GM23338 (cell line): Measurements from ENCODE around the gene C4orf17. TPM values are rescaled to one million over a fixed set of nuclear protein-coding genes. Genes with fewer than 3 reads are reported as not detected.

Source experiments
- ATAC-seq: fragments of 200-7000 bp; cut with Tn5 transposase; 3 replicates; pipeline ENCODE4 v1.9.1; 2020
- DNase-seq: peaks from one replicate; pipeline ENCODE4 v3.0.0-alpha.2; 2015; ENCODE audit warnings: low spot score
- H2AFZ ChIP-seq: fragments of 200-600 bp; sonication (generic); 2 replicates; pipeline ENCODE4 v1.8.0; 2016; ENCODE audit warnings: antibody characterized with exemption, mild to moderate bottlenecking, moderate library complexity
- H3F3A ChIP-seq: fragments of 200-600 bp; sonication (generic); replicated peaks from 2 replicates; pipeline ENCODE4 v1.8.0; 2017; ENCODE audit warnings: antibody characterized with exemption, mixed run types, low read depth
- H3K27ac ChIP-seq: fragments of 200-600 bp; sonication (generic); 2 replicates; pipeline ENCODE4 v1.6.1; 2016; ENCODE audit warnings: low read depth
- H3K27me3 ChIP-seq: fragments of 200-600 bp; sonication (generic); 2 replicates; pipeline ENCODE4 v1.8.0; 2016; ENCODE audit warnings: mild to moderate bottlenecking, mixed run types, moderate library complexity; ENCODE audit not compliant: insufficient read depth
- H3K36me3 ChIP-seq: fragments of 200-600 bp; sonication (generic); 2 replicates; pipeline ENCODE4 v1.8.0; 2016; ENCODE audit warnings: mild to moderate bottlenecking; ENCODE audit not compliant: insufficient read depth
- H3K4me1 ChIP-seq: fragments of 200-600 bp; sonication (generic); 2 replicates; pipeline ENCODE4 v1.8.0; 2016; ENCODE audit warnings: mild to moderate bottlenecking, moderate library complexity; ENCODE audit not compliant: insufficient read depth
- H3K4me2 ChIP-seq: fragments of 200-600 bp; sonication (generic); 2 replicates; pipeline ENCODE4 v1.7.1; 2017; ENCODE audit warnings: mixed run types
- H3K4me3 ChIP-seq: fragments of 200-600 bp; sonication (generic); 2 replicates; pipeline ENCODE4 v1.6.1; 2016; ENCODE audit warnings: mixed run types
- H3K79me2 ChIP-seq: fragments of 200-600 bp; sonication (generic); replicated peaks from 2 replicates; pipeline ENCODE4 v1.8.0; 2017; ENCODE audit warnings: mild to moderate bottlenecking; ENCODE audit not compliant: insufficient read depth
- H3K9me2 ChIP-seq: fragments of 200-600 bp; sonication (generic); 2 replicates; pipeline ENCODE4 v1.8.0; 2017; ENCODE audit not compliant: insufficient read depth
- H4K20me1 ChIP-seq: fragments of 200-600 bp; sonication (generic); replicated peaks from 2 replicates; pipeline ENCODE4 v1.8.0; 2017; ENCODE audit warnings: mild to moderate bottlenecking; ENCODE audit not compliant: insufficient read depth
- H3K27ac Mint-ChIP-seq: 2 replicates; pipeline ENCODE4 v1.8.0; 2020; ENCODE audit warnings: inconsistent platforms, mild to moderate bottlenecking, moderate library complexity, mixed read lengths
- H3K27me3 Mint-ChIP-seq: 3 replicates; pipeline ENCODE4 v1.8.0; 2022; ENCODE audit warnings: low read depth, mild to moderate bottlenecking, moderate library complexity, mixed read lengths, inconsistent platforms; ENCODE audit not compliant: insufficient read depth, poor library complexity
- H3K36me3 Mint-ChIP-seq: 3 replicates; pipeline ENCODE4 v1.8.0; 2021; ENCODE audit warnings: low read depth, mild to moderate bottlenecking, inconsistent platforms, moderate library complexity, mixed read lengths
- H3K4me1 Mint-ChIP-seq: 3 replicates; pipeline ENCODE4 v1.8.0; 2020; ENCODE audit warnings: mild to moderate bottlenecking, inconsistent platforms, mixed read lengths
- H3K4me3 Mint-ChIP-seq: 3 replicates; pipeline ENCODE4 v1.8.0; 2021; ENCODE audit warnings: moderate library complexity, mild to moderate bottlenecking, inconsistent platforms, mixed read lengths
- H3K9me3 Mint-ChIP-seq: 3 replicates; pipeline ENCODE4 v1.8.0; 2020; ENCODE audit warnings: moderate library complexity, mild to moderate bottlenecking, inconsistent platforms, mixed read lengths
- CREB1 ChIP-seq: fragments of 250-450 bp; sonication (Bioruptor Pico); IDR thresholded peaks from 2 replicates; pipeline ENCODE4 v1.5.0; 2020; ENCODE audit warnings: low read depth, mild to moderate bottlenecking, moderate library complexity
- CTCF ChIP-seq, 2 experiments: fragments of 200-600 bp in 1 of 2; sonication (generic) in 1 of 2; conservative IDR thresholded peaks; 2 replicates each; pipeline versions ENCODE4 v1.5.1 to v1.6.1; 2016 to 2017; ENCODE audit warnings: antibody characterized with exemption in 2 of 2, low read depth in 2 of 2, mild to moderate bottlenecking in 2 of 2, moderate library complexity in 1 of 2
- ETS1 ChIP-seq: IDR thresholded peaks from 2 replicates; pipeline ENCODE4 v1.6.1; 2016; ENCODE audit warnings: antibody characterized with exemption
- EZH2 ChIP-seq: fragments of 200-600 bp; sonication (generic); IDR thresholded peaks from one replicate; pipeline ENCODE4 v1.8.0; 2017; ENCODE audit warnings: antibody characterized with exemption, mild to moderate bottlenecking, low read depth; ENCODE audit not compliant: unreplicated experiment
- EZH2phosphoT487 ChIP-seq: fragments of 200-600 bp; sonication (generic); IDR thresholded peaks from one replicate; pipeline ENCODE4 v1.8.1; 2018; ENCODE audit warnings: antibody characterized with exemption; ENCODE audit not compliant: unreplicated experiment
- JUNB ChIP-seq: IDR thresholded peaks from one replicate; pipeline ENCODE4 v1.6.1; 2016; ENCODE audit warnings: antibody characterized with exemption; ENCODE audit not compliant: unreplicated experiment
- NANOG ChIP-seq: IDR thresholded peaks from 2 replicates; pipeline ENCODE4 v1.6.1; 2016; ENCODE audit warnings: antibody characterized with exemption, borderline replicate concordance
- POLR2AphosphoS5 ChIP-seq: IDR thresholded peaks from 2 replicates; pipeline ENCODE4 v1.6.1; 2016; ENCODE audit warnings: antibody characterized with exemption, low read depth
- REST ChIP-seq: IDR thresholded peaks from one replicate; pipeline ENCODE4 v1.6.1; 2018; ENCODE audit warnings: antibody characterized with exemption; ENCODE audit not compliant: unreplicated experiment
- STAT1 ChIP-seq: IDR thresholded peaks from one replicate; pipeline ENCODE4 v1.6.1; 2016; ENCODE audit warnings: antibody characterized with exemption; ENCODE audit not compliant: unreplicated experiment
- ZNF114 ChIP-seq: fragments of 250-450 bp; sonication (Bioruptor Pico); IDR thresholded peaks from 2 replicates; pipeline ENCODE4 v1.5.0; 2020; ENCODE audit warnings: mild to moderate bottlenecking, moderate library complexity
- ZNF331 ChIP-seq: fragments of 250-450 bp; sonication (Bioruptor Pico); IDR thresholded peaks from 2 replicates; pipeline ENCODE4 v1.5.0; 2020; ENCODE audit warnings: low read depth, mild to moderate bottlenecking, moderate library complexity
- ZNF462 ChIP-seq: fragments of 250-450 bp; sonication (Bioruptor Pico); IDR thresholded peaks from 2 replicates; pipeline ENCODE4 v1.5.0; 2020; ENCODE audit warnings: mild to moderate bottlenecking, moderate library complexity
- polyA plus RNA-seq: library from polyadenylated mRNA; unstranded; fragments of >200 nt; fragmentation: Nextera tagmentation; extraction: Ambion mirVana; gene quantifications from 2 replicates; pipeline ENCODE4 v1.2.1, GENCODE V29; 2016
- total RNA-seq: library from RNA; depleted of rRNA; stranded (reverse); fragments of >200 nt; shearing (Covaris generic); gene quantifications from 2 replicates; pipeline ENCODE4 v1.2.3, GENCODE V29; 2014

Gene C4orf17
- total and polyA plus RNA-seq, 2 experiments from 2014 or later = not detected

- ATAC-seq = no peak
- peaks cover 3% of the 10 kb centered on the region for H3K27me3 Mint-ChIP-seq
- H3K36me3 Mint-ChIP-seq = no peaks in the 10 kb centered on the region
- peaks cover 3% of the 10 kb centered on the region; the same call in 2 of the 3 replicates for H3K4me1 Mint-ChIP-seq
- Histone ChIP-seq H3K27ac (no peak overlapping the region), H3K27me3 (no peaks in the 10 kb centered on the region), H3K9me2 (peaks cover 17% of the 10 kb centered on the region), H3K4me1 (no peaks in the 10 kb centered on the region), H3K4me3 (no peak overlapping the region), H2AFZ (no peak overlapping the region), H3F3A (no peaks in the 10 kb centered on the region), H3K79me2 (no peaks in the 10 kb centered on the region), H3K4me2 (no peak overlapping the region), H4K20me1 (no peaks in the 10 kb centered on the region), H3K36me3 (no peaks in the 10 kb centered on the region)
- H3K4me3 Mint-ChIP-seq = no peak overlapping the region
- H3K9me3 Mint-ChIP-seq = peaks cover 2% of the 10 kb centered on the region; the same call in 2 of the 3 replicates
- TF ChIP-seq EZH2 (no peak), POLR2AphosphoS5 (no peak), NANOG (no peak), ZNF331 (no peak), JUNB (no peak), ETS1 (no peak), EZH2phosphoT487 (no peak), REST (no peak), ZNF114 (CRISPR knock-in tag) (no peak), CREB1 (no peak), STAT1 (no peak), CTCF (conservative IDR thresholded peaks at IDR 0.05; ENCODE audit: low read depth in 2 of 2) (no peak), ZNF462 (CRISPR knock-in tag) (no peak)
- H3K27ac Mint-ChIP-seq = no peak overlapping the region
- DNase-seq = no peak
These were observed 3.1 kb upstream of the C4orf17 start for GRCh38 chr4:99507762-99508161.
